Caki2 (cell line): ENCODE measurements around the gene C21orf91. TPM values are rescaled to one million over a fixed set of nuclear protein-coding genes. Genes with fewer than 3 reads are reported as not detected.
A peak's percentile ranks its signal among the peaks of the same experiment; 100 is the strongest.
"Not testable (repeated sequence)": the region's sequence is repeated elsewhere in the genome, so short reads cannot be mapped to it uniquely, and the experiment has no call there.

Source experiments
- DNase-seq: peaks from one replicate; pipeline ENCODE4 v3.0.0-alpha.2; 2015; ENCODE audit warnings: low read depth
- in situ Hi-C: cut with HindIII; loops from 2 replicates; pipeline ENCODE4 v1.10.0; 2016; ENCODE audit warnings: low sequenced_read_pairs, low pct_unique_long_range_greater_than_20kb, mixed read lengths
- total RNA-seq: library from RNA; depleted of rRNA; stranded (reverse); fragments of >200 nt; shearing (Covaris generic); gene quantifications from 2 replicates; pipeline ENCODE4 v1.2.3, GENCODE V29; 2014; ENCODE audit warnings: low replicate concordance

The C21orf91 gene
- total RNA-seq, 1 experiment from 2014 or later = 0.34 TPM

DNA sequence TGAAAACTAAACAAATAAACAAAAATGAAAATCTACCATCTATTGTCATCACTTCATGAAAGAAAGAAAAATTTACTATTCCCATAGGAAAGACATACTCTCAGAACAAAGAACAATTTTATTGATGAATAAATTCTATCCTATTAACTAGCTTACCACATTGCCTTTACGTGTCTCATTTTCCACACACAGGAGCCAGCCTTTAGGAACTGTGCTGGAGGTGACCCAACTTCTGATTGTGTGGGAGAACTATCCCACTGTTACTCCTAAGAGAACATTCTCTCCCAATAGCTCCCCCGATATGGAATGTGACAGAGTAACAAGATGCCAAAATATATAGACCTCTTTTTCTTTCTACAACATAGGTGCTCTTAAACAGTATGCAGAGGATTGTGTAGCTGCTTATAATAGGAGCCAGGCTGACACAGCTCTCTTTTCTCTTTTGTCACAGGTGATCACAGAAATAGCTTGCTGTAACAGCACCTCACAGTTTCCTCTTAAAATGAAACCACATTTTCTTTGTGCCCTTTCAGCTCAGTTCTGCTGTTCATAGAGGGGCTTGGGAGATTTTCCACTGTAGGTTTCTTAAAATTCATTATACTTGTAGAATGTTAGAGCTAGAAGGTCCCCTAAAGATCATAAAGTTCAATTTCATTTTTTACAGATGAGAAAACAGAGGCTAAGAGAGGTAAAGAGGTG, 35.5 kb downstream of the C21orf91 start:
- no peak for DNase-seq
- in situ Hi-C loops = no loop called here

DNA sequence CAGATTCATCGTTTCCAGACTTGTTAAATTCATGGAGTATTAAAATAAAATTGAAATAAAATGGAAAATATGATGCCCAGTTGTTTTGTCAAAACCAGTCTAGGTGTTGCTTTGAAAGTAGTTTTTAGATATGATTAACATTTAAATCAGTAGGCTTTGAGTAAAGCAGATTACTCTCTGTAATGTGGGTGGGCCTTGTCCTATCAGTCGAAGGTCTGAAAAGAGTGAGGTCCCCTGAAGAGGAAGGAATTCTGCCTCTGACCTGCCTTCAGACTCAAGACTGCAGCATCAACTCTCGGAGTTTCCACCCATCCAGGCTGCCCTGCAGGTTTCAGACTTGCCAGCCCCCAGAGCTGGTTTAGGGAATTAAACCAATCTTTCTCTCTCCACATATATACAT, 36.2 kb downstream of the C21orf91 start:
- in situ Hi-C loops = no loop called here
- no peak for DNase-seq

DNA sequence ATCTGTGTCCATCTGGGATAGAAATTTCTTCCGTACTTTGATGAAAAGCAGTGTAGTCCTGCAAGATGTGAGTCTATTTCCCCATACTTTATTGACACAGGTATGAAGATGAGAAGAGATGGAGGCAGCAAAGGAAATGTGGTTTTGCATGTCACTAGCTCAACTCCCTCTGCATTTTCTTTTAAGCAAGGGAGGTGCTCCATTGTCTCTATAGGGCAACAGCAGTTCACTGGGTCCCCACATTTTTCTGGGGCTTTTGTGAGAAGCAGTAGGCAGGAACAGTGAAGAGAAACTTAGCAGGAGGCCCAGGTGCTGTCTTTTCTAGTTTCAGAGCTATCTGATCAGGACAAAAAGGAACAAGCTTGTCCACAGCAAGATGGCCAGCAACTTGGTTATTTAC, 37.1 kb downstream of the C21orf91 start:
- DNase-seq = no peak
- in situ Hi-C loops = no loop called here

DNA sequence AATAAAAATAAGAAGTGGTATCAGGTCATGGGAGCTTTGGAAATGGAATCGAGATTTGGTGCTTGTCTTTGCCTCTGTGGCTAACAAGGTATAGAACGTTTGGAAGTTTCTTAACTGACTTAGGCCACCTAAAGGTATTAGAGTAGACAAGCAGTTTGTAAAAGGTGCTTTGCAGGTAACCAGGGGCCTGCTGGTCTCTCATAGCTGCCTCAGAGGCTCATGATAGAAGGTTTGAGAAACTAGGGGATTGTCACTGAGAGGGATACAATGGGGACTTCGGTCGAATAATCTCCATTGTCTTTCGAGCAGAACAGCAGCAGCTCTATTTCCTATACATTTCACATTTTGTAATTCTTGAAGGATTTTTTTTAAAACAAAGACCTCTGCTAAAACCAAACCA, 37.6 kb downstream of the C21orf91 start:
- in situ Hi-C loops = no loop called here

DNA sequence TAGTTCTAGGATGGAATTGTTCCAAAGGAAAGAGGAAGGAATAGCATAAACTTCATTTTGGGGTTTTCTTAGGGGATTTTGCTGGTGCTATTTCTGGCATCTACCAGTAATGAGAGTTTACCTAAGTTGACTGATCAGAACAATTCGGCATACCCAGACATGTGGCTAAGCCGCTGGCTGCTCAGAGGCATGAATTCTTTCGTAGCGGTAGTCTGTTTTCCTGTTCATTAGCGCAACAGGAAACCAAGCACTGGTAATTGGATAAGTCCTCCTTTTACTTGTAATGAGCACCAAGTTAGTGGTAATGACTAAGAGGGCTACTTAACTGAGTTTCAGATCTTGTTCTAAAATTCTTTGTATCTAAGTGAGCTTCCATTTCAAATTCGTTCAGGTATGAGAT, 38.6 kb downstream of the C21orf91 start:
- in situ Hi-C loops = no loop called here
- DNase-seq = no peak

More for the DNA sequence above, 37.6 kb downstream of the C21orf91 start:
- DNase-seq = no peak

DNA sequence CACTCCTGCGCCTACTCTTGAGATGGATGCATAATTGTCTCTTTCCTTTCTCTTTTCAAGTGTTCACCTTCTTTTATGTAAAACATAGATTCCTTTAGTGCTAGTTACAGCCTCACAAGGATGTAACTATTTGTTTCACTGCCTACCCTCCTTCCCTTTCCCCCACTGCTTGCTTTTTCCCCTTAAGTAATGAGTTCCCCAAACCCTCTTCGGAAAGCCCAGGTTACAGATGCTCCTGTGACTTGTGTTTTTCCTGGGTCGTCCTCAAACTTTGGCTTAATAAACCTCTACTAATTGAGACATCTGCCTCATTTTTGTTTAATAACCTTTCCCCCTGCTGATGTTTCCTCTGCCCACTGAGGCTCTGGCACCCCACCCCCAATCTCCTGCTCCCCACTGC, 39.2 kb downstream of the C21orf91 start:
- DNase-seq = no peak
- in situ Hi-C loops = no loop called here

DNA sequence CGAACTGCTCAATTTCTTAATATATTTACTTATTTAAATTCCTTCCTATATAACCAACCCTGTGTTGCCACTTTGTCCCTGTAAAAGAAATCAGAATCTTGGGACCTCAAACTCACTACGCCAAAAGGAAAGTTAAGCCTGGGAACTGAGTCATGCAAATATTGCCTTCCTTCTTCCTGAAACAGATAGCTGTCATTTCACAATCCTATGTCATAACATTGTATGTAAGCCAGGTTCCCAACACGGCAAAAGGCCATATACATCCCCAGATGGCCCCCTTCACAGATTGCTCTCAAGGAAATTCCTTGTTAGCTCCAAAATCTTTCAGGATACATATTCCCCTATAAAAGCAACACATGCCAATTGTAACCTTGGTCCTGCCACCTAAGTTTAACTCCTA, 39.7 kb downstream of the C21orf91 start:
- in situ Hi-C loops = no loop called here
- DNase-seq = no peak

DNA sequence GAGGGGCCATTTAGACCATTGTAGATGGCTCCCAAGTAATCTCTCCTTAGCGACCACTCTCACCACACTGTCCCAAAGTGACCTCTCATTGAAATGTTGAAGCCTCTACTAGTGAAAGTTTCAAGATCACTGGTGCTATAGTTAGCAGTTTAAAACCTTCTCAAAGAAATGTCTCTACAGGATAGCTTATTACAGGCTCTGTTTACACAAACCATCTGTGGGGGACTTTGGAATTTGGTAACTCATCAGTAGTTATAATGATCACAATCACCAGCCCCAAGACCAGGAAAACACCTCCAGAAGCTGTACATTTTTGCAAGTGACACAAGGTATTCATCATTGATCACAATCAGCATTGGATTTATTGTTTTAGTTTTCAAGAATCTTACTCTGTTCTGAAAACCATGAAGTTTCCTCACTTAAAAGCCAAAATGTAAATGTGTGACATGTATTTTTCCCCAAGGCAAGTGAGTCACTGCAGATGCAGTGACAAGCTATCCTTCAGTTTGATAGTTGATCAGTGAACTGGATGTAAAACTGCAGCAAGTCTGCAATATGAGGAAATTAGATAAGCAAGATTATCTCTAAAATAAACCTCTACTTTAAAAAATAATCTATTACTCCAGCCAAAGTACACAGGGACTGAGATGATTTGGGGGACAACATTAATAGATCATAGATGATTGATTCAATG, 41.9 kb downstream of the C21orf91 start:
- in situ Hi-C loops = no loop called here
- DNase-seq = peak; percentile 2

DNA sequence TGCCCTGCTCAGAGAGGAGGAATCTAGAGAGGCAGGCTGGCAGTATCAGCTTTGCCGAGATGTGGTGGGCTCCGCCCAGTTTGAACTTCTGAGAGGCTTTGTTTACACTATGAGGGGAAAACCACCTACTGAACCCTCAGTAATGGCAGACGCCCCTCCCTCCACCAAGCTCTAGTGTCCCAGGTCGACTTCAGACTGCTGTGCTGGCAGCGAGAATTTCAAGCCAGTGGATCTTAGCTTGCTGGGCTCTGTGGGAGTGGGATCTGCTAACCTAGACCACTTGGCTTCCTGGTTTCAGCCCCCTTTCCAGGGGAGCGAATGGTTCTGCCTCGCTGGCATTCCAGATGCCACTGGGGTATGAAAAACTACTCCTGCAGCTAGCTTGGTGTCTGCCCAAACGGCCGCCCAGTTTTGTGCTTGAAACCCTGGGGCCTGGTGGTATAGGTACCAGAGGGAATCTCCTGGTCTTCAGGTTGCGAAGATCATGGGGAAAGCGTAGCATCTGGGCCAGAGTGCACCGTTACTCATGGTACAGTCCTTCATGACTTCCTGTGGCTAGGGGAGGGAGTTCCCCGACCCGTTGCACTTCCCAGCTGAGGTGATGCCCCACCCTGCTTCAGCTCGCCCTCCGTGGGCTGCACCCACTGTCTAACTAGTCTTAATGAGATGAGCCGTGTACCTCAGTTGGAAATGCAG, 43.6 kb downstream of the C21orf91 start:
- no peak for DNase-seq

DNA sequence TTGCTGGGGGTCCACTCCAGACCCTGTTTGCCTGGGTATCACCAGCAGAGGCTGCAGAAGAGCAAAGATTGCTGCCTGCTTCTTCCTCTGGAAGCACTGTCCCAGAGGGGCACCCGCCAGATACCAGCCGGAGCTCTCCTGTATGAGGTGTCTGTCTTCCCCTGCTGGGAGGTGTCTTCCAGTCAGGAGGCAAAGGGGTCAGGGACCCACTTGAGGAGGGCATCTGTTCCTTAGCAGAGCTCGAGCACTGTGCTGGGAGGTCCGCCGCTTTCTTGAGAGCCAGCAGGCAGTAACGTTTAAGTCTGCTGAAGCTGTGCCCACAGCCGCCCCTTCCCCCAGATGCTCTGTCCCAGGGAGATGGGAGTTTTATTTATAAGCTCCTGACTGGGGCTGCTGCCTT, 44.1 kb downstream of the C21orf91 start:
- DNase-seq, in situ Hi-C loops: not testable (repeated sequence)

More for the DNA sequence above, 43.6 kb downstream of the C21orf91 start:
- in situ Hi-C loops = no loop called here

DNA sequence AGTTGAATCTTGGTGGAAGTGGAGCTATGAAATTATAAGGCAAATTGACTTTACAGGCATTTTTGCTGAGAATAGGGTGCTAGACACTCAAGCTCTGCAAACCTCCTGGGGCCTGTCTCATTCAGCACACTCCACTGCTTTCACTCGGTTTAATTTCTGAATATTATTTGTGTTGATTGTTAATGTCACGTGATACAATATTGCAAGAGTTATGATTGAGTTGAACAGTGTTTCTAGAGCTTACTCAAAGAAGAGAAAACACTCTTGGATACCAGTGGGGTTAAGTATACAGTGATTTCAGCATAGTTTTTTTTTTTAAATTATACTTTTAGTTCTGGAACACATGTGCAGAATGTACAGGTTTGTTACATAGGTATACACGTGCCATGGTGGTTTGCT, 49.7 kb downstream of the C21orf91 start:
- in situ Hi-C loops = no loop called here
- no peak for DNase-seq

DNA sequence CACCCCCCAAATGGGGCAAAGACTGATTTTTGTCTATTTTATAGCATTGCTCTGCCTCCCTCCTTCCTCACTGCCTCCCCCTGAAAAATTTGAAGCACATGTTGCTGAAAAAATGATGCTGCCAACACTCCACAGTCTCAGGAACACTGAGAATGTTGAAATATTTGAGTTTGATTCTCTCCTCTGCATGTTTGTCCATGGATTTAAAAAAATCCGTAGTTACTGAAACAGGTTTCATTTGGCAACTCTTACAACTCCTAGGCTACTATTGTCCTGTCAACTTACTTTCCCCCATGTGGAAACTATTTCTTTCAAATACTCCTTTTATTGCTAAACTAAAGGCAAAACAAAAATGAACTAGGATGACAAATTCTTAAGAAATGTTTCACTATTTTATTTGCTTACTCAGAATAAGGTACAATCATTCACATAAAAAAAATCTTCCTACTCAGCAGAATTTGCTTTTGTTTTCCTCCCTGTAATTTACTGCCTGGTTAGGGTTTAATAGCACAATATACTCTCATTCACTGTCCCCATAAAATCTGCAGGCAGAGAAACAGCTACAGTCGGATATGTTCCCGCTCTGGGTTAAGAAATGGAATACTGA, 50.2 kb downstream of the C21orf91 start:
- no peak for DNase-seq
- in situ Hi-C loops = no loop called here

DNA sequence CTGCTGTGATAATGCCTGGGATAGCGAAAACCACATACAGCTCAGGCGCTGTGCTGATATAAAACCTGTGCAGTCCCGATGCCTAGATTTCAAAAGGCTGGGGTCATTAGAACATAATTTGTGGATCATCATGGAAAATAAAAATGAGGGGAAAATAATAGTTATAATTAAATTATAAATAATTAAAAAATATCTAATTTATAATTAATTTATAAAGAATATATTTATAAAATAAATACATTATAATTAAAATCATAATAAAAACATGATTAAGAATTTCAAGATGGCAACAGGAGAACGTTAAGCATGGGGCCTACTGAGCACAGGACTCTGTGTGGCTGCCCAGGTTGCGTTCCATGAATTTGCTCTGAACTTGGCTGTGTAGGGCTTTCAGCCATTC, 53.9 kb downstream of the C21orf91 start:
- DNase-seq = no peak
- in situ Hi-C loops = no loop called here

DNA sequence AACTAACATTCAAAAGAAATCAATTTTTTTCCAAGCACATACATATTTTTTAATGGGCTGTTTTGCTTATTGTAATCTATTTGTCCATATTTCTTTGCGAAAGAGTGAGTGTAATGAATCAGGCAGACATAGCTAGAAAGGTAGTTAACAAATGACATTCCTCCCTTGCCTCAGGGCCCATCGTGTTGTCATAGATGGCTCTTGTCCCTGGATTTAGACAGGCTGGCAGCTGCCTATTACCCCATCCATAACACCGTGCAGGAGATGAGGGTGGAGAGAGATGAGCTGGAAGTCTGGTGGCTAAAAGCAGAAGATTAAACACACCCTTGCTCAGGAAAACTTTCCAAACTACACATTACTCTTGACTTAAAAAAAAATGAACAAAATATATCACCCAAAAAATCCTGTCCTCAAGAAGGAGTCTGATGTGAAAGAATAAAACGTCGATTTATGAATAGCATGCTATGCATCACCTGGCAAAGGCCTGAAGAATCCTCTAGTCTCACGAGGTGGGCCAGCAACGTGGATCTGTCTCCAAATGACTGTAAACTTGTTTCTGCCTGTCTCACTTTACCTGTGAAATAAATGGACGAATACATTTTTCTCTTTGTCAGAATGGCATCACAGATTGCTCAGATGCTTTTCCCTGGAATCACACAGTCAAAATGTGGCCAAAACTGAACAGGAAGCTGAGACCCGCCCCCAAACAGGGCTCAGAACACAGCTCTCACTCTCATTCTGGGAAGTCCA, 55.7 kb downstream of the C21orf91 start:
- in situ Hi-C loops = no loop called here

DNA sequence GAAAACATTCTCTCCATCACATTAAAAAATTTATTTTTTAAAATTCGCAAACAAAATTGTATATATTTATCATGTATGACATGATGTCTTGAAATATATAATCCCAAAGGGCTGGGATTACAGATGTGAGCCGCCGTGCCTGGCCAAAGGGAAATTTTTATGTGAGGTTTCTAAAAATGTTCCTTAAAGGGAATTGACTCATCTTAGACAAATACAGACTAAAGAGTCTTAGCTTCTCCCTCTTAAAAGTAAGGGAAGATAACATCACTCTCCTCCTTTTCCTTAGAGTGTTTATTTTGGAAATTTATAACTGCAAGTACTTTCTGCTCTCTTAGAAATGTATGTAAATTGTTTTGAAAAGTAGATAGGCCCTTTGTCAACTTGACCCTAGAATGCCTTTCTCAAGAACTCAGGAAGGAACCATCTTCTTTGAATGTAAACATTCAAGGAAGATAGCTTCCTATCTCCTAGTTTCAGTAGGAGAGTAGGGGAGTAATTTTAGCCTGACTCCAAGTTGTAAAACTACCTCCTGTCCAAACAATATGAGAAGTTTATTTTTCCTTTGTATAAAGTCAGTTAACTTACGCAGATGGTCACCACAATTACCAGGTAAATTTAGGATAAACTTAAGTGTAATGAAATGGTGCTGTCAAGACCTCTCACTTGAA, 59.5 kb downstream of the C21orf91 start:
- DNase-seq = no peak
- in situ Hi-C loops = no loop called here

More for the DNA sequence above, 55.7 kb downstream of the C21orf91 start:
- no peak for DNase-seq

DNA sequence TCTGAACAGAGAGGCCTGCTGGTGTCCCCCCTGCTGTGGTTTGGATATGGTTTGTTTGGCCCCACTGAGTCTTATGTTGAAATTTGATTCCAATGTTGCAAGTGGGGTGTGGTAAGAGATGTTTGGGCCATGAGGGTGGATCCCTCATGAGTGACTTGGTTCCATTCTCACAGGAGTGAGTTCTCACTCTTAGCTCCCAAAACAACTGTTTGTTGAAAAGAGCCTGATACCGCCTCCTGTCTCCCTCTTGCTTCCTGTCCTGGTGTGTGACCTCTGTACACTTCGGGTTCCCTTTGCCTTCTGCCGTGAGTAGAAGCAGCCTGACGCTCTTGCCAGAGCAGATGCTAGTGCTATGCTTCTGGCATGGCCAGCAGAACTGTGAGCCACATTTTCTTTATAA, 60.5 kb downstream of the C21orf91 start:
- DNase-seq = no peak
- in situ Hi-C loops = no loop called here

DNA sequence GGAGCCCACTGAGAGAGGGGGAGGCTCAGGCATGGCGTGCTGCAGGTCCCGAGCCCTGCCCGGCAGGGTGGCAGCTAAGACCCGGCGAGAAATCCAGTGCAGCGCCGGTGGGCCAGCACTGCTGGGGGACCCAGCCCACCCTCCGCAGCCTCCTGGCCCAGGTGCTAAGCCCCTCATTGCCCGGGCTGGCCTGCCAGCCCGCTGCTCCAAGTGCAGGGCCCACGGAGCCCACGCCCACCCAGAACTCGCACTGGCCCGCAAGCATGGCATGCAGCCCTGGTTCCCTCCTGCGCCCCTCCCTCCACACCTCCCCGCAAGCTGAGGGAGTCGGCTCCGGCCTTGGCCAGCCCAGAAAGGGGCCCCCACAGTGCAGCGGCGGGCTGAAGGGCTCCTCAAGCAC, 61.5 kb downstream of the C21orf91 start:
- in situ Hi-C loops = no loop called here
- DNase-seq = no peak

DNA sequence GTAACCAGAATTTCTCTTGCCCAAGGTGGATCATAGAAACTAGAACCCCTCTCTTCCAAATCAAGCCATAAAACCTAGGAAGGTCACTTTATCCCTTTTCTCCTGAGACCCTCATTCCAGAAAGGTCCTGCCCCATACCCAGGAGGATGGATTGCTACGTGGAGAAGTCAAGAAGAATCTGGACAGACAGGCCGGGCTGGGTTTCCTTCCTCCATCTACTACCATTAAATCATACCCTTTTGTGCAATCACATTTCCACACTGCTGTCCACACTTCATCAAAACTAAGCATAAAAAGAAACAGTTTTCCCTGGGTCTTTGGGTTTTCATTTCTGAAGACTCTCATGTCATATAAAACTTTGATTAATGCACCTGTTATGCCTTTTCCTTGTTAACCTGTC, 65.4 kb downstream of the C21orf91 start:
- in situ Hi-C loops = no loop called here
- DNase-seq = no peak
